ENCODE results near the gene IGFN1. TPM values are rescaled to one million over a fixed set of nuclear protein-coding genes. Genes with fewer than 3 reads are reported as not detected.
"Not testable (repeated sequence)": the region's sequence is repeated elsewhere in the genome, so short reads cannot be mapped to it uniquely, and the experiment has no call there.

Gene IGFN1
- total RNA-seq, 1 experiment from 2014 or later = not detected

DNA sequence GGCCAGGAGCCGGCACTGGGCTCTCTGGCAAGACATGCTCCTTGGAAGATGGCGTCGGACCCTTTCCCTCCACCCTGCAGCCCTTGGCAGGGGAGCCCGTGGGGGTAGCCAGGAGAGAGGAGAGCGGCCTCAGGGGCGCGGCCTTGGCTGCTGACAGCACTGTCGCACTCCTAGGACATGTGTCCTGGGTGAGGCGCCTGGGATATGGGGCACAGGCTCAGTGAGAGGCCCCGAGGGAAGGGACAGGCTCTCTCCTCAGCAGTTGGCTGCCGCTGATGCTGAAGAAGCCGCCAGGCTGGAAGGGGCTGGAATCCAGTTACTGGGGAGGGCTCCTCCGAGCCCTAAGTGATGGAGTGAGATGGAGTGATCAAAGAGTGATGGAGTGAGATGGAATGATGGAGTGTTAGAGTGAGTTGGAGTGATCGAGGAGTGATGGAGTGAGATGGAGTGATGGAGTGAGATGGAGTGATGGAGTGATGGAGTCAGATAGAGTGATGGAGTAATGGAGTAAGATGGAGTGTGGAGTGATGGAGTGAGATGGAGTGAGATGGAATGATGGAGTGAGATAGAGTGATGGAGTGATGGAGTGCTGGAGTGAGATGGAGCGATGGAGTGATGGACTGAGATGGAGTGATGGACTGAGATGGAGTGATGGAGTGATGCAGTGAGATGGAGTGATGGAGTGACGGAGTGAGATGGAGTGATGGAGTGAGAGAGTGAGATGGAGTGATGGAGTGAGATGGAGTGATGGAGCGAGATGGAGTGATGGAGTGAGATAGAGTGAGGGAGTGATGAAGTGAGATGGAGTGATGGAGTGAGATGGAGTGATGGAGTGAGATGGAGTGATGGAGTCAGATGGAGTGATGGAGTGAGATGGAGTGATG, 65.1 kb downstream of the IGFN1 start:
- Histone ChIP-seq H2BK15ac (ENCODE audit: low read depth, low read length) (no peak overlapping the region), H2AFZ (ENCODE audit: low read length) (no peak overlapping the region), H3K79me1 (ENCODE audit: insufficient read depth, low read depth, low read length, poor library complexity, severe bottlenecking) (no peaks in the 10 kb centered on the region), H2BK5ac (ENCODE audit: insufficient read length, low read length) (no peak overlapping the region), H2BK120ac (ENCODE audit: low read depth, low read length, poor library complexity, severe bottlenecking) (no peak overlapping the region), H3T11ph (ENCODE audit: low read length) (no peak overlapping the region), H3K56ac (ENCODE audit: insufficient read length, low read depth, low read length) (no peak overlapping the region), H3K4me2 (ENCODE audit: insufficient read depth, insufficient read length, low read length) (no peak overlapping the region), H2BK20ac (ENCODE audit: low read depth, low read length, poor library complexity, severe bottlenecking) (no peak overlapping the region), H3K27me3 (ENCODE audit: insufficient read depth, low read length) (no peaks in the 10 kb centered on the region), H3K23ac (ENCODE audit: insufficient read length, low read depth, low read length) (no peak overlapping the region), H4K5ac (ENCODE audit: insufficient read length, low read depth, low read length) (no peak overlapping the region), H3K18ac (ENCODE audit: insufficient read length, low read depth, low read length) (no peak overlapping the region), H4K91ac (ENCODE audit: insufficient read length, low read depth, low read length) (no peak overlapping the region), H3K27ac (ENCODE audit: insufficient read length, low read depth, low read length) (no peak overlapping the region), H3K4me1 (ENCODE audit: insufficient read depth, low read length) (no peaks in the 10 kb centered on the region), H3K4ac (ENCODE audit: low read depth, low read length) (no peak overlapping the region), H4K8ac (replicated peaks; ENCODE audit: insufficient read length, low read depth, low read length) (no peak overlapping the region), H3K79me2 (ENCODE audit: insufficient read depth, low read length) (no peaks in the 10 kb centered on the region), H2AK5ac (ENCODE audit: insufficient read length, low read length) (no peak overlapping the region), H3K9ac (ENCODE audit: extremely low read depth, insufficient read length, low read length) (no peak overlapping the region), H3K14ac (ENCODE audit: insufficient read depth, low read length) (no peak overlapping the region), H4K20me1 (ENCODE audit: control insufficient read depth, insufficient read depth, insufficient read length) (peaks cover 4% of the 10 kb centered on the region), H2BK12ac (ENCODE audit: insufficient read length, low read depth, low read length) (no peak overlapping the region), H3K23me2 (ENCODE audit: insufficient read length, low read depth, low read length, poor library complexity, severe bottlenecking) (peaks cover 6% of the 10 kb centered on the region), H3K9me3 (ENCODE audit: control insufficient read depth, low read depth, low read length) (no peaks in the 10 kb centered on the region)
- TF ChIP-seq, protein P1, sequence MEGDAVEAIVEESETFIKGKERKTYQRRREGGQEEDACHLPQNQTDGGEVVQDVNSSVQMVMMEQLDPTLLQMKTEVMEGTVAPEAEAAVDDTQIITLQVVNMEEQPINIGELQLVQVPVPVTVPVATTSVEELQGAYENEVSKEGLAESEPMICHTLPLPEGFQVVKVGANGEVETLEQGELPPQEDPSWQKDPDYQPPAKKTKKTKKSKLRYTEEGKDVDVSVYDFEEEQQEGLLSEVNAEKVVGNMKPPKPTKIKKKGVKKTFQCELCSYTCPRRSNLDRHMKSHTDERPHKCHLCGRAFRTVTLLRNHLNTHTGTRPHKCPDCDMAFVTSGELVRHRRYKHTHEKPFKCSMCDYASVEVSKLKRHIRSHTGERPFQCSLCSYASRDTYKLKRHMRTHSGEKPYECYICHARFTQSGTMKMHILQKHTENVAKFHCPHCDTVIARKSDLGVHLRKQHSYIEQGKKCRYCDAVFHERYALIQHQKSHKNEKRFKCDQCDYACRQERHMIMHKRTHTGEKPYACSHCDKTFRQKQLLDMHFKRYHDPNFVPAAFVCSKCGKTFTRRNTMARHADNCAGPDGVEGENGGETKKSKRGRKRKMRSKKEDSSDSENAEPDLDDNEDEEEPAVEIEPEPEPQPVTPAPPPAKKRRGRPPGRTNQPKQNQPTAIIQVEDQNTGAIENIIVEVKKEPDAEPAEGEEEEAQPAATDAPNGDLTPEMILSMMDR (conservative IDR thresholded peaks at IDR 0.05) = no peak
- H3K4me3 Mint-ChIP-seq = no peak overlapping the region
- no peaks in the 10 kb centered on the region; a peak in 1 of 5 replicates for H3K9me3 Mint-ChIP-seq
- no peak for DNase-seq
- H3K4me1 Mint-ChIP-seq = peaks cover 3 to 7% of the 10 kb centered on the region in 2 experiments; a peak in 3 of 4 replicates
- no peak overlapping the region for H3K27ac Mint-ChIP-seq
- 100% methylated on average over 4 of the region's 17 CpGs for WGBS (ENCODE audit: extremely low coverage, insufficient read length, low lambda C conversion rate)
- H3K27me3 Mint-ChIP-seq (ENCODE audit: low read depth) = peaks cover 12% of the 10 kb centered on the region
- no peaks in the 10 kb centered on the region for H3K36me3 Mint-ChIP-seq (ENCODE audit: insufficient read depth in 1 of 3, low read depth in 3 of 3)

DNA sequence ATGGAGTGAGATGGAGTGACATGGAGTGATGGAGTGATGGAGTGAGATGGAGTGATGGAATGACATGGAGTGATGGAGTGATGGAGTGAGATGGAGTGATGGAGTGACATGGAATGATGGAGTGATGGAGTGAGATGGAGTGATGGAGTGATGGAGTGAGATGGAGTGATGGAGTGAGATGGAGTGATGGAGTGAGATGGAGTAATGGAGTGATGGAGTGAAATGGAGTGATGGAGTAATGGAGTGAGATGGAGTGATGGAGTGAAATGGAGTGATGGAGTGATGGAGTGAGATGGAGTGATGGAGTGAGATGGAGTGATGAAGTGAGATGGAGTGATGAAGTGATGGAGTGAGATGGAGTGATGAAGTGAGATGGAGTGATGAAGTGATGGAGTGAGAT, 67.5 kb downstream of the IGFN1 start:
- not testable (repeated sequence) for H3K14ac ChIP-seq (ENCODE audit: insufficient read depth, low read length); H2BK20ac ChIP-seq (ENCODE audit: low read depth, low read length, poor library complexity, severe bottlenecking); H4K5ac ChIP-seq (ENCODE audit: insufficient read length, low read depth, low read length); H3K4me2 ChIP-seq (ENCODE audit: insufficient read depth, insufficient read length, low read length); H3K79me1 ChIP-seq (ENCODE audit: insufficient read depth, low read depth, low read length, poor library complexity, severe bottlenecking); H3K79me2 ChIP-seq (ENCODE audit: insufficient read depth, low read length); H3K9me3 Mint-ChIP-seq; H2BK5ac ChIP-seq (ENCODE audit: insufficient read length, low read length); H3K9ac ChIP-seq (ENCODE audit: extremely low read depth, insufficient read length, low read length); H3K27ac ChIP-seq (ENCODE audit: insufficient read length, low read depth, low read length); H3K4me1 Mint-ChIP-seq; H4K91ac ChIP-seq (ENCODE audit: insufficient read length, low read depth, low read length); H3K9me3 ChIP-seq (ENCODE audit: control insufficient read depth, low read depth, low read length); H3T11ph ChIP-seq (ENCODE audit: low read length); H3K23ac ChIP-seq (ENCODE audit: insufficient read length, low read depth, low read length); H3K18ac ChIP-seq (ENCODE audit: insufficient read length, low read depth, low read length); H4K8ac ChIP-seq (replicated peaks; ENCODE audit: insufficient read length, low read depth, low read length); H2BK15ac ChIP-seq (ENCODE audit: low read depth, low read length); H3K23me2 ChIP-seq (ENCODE audit: insufficient read length, low read depth, low read length, poor library complexity, severe bottlenecking); H2BK12ac ChIP-seq (ENCODE audit: insufficient read length, low read depth, low read length); H3K4me1 ChIP-seq (ENCODE audit: insufficient read depth, low read length); H3K27me3 ChIP-seq (ENCODE audit: insufficient read depth, low read length); H2AFZ ChIP-seq (ENCODE audit: low read length); H3K56ac ChIP-seq (ENCODE audit: insufficient read length, low read depth, low read length); DNase-seq; H3K27ac Mint-ChIP-seq; H4K20me1 ChIP-seq (ENCODE audit: control insufficient read depth, insufficient read depth, insufficient read length); H2BK120ac ChIP-seq (ENCODE audit: low read depth, low read length, poor library complexity, severe bottlenecking); H3K36me3 Mint-ChIP-seq (ENCODE audit: insufficient read depth in 1 of 3, low read depth in 3 of 3); H3K4me3 Mint-ChIP-seq; H3K4ac ChIP-seq (ENCODE audit: low read depth, low read length); H2AK5ac ChIP-seq (ENCODE audit: insufficient read length, low read length)
- peaks cover 23% of the 10 kb centered on the region for H3K27me3 Mint-ChIP-seq (ENCODE audit: low read depth)
